Mesothelial cell of epicardium (in vitro differentiated cells): ENCODE measurements around the gene LAMA2. TPM values are rescaled to one million over a fixed set of nuclear protein-coding genes. Genes with fewer than 3 reads are reported as not detected.

Source experiments
- DNase-seq, 2 experiments: peaks; one replicate each; pipeline ENCODE4 v3.0.0; 2021; ENCODE audit warnings: low spot score in 2 of 2; ENCODE audit not compliant: unreplicated experiment in 2 of 2
- H3K27ac Mint-ChIP-seq: 2 replicates; pipeline ENCODE4 v1.8.0; 2021; ENCODE audit warnings: mixed read lengths
- H3K27me3 Mint-ChIP-seq: 2 replicates; pipeline ENCODE4 v1.8.0; 2021; ENCODE audit warnings: low read depth, mixed read lengths
- H3K36me3 Mint-ChIP-seq: 2 replicates; pipeline ENCODE4 v1.8.0; 2021; ENCODE audit warnings: mixed read lengths
- H3K4me1 Mint-ChIP-seq: 2 replicates; pipeline ENCODE4 v1.8.0; 2021; ENCODE audit warnings: mixed read lengths
- H3K4me3 Mint-ChIP-seq: 2 replicates; pipeline ENCODE4 v1.8.0; 2021; ENCODE audit warnings: mild to moderate bottlenecking, moderate library complexity, mixed read lengths
- H3K9me3 Mint-ChIP-seq: 2 replicates; pipeline ENCODE4 v1.8.0; 2021; ENCODE audit warnings: mixed read lengths
- total RNA-seq: library from RNA; stranded (reverse); gene quantifications from 3 replicates; pipeline ENCODE4 v1.2.1, GENCODE V29; 2021
- TF ChIP-seq, protein P1 (sequence below): fragments of 200-600 bp; sonication (generic); IDR thresholded peaks from one replicate; pipeline ENCODE4 v1.5.0; 2021; ENCODE audit warnings: antibody characterized with exemption; ENCODE audit not compliant: unreplicated experiment

LAMA2 gene
- total RNA-seq, 1 donor from 2014 or later = 63.2 TPM

- no peaks in the 10 kb centered on the region for H3K9me3 Mint-ChIP-seq
- no peaks in the 10 kb centered on the region for H3K36me3 Mint-ChIP-seq
- no peak overlapping the region for H3K27ac Mint-ChIP-seq
- H3K4me3 Mint-ChIP-seq = no peak overlapping the region
- peaks cover 2% of the 10 kb centered on the region for H3K4me1 Mint-ChIP-seq
- TF ChIP-seq, protein P1, sequence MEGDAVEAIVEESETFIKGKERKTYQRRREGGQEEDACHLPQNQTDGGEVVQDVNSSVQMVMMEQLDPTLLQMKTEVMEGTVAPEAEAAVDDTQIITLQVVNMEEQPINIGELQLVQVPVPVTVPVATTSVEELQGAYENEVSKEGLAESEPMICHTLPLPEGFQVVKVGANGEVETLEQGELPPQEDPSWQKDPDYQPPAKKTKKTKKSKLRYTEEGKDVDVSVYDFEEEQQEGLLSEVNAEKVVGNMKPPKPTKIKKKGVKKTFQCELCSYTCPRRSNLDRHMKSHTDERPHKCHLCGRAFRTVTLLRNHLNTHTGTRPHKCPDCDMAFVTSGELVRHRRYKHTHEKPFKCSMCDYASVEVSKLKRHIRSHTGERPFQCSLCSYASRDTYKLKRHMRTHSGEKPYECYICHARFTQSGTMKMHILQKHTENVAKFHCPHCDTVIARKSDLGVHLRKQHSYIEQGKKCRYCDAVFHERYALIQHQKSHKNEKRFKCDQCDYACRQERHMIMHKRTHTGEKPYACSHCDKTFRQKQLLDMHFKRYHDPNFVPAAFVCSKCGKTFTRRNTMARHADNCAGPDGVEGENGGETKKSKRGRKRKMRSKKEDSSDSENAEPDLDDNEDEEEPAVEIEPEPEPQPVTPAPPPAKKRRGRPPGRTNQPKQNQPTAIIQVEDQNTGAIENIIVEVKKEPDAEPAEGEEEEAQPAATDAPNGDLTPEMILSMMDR = no peak
- no peak for DNase-seq
- no peaks in the 10 kb centered on the region for H3K27me3 Mint-ChIP-seq
Measured at GRCh38 chr6:129120856-129121638, 238.1 kb downstream of the LAMA2 start.

DNA sequence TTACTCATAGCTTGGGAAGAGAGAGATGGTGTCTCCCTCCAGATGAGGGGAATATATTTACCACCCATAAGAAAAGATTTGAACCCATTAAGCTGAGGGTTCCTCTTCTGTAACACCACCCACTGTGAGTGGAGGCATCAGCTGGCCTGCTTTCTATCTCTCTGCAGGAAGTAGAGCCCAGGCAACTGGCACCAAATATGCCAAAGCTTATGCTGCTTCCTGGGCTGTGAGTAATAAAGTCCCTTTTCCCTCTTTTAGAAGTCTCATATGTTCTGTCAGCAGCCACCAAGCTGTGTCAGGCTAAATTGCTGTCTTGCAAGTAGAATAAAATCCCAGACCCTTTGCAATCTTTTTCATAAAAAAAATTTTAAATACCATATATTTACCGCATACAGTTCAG is 241.4 kb downstream of the LAMA2 start:
- no peaks in the 10 kb centered on the region for H3K4me1 Mint-ChIP-seq
- no peaks in the 10 kb centered on the region for H3K27me3 Mint-ChIP-seq
- TF ChIP-seq, protein P1 = no peak
- H3K27ac Mint-ChIP-seq = no peak overlapping the region
- no peaks in the 10 kb centered on the region for H3K9me3 Mint-ChIP-seq
- no peak for DNase-seq
- no peak overlapping the region for H3K4me3 Mint-ChIP-seq
- H3K36me3 Mint-ChIP-seq = no peaks in the 10 kb centered on the region

GRCh38 chr6:129130106-129130505 is 247.2 kb downstream of the LAMA2 start:
- no peak overlapping the region for H3K27ac Mint-ChIP-seq
- peaks cover 14% of the 10 kb centered on the region for H3K4me1 Mint-ChIP-seq
- H3K4me3 Mint-ChIP-seq = no peak overlapping the region
- H3K36me3 Mint-ChIP-seq = no peaks in the 10 kb centered on the region
- no peaks in the 10 kb centered on the region for H3K27me3 Mint-ChIP-seq
- no peaks in the 10 kb centered on the region for H3K9me3 Mint-ChIP-seq
- no peak for DNase-seq
- TF ChIP-seq, protein P1 = no peak

GRCh38 chr6:129130959-129131681 is 248.2 kb downstream of the LAMA2 start:
- Mint-ChIP-seq H3K4me3 (no peak overlapping the region), H3K27me3 (no peaks in the 10 kb centered on the region), H3K9me3 (no peaks in the 10 kb centered on the region), H3K36me3 (no peaks in the 10 kb centered on the region), H3K4me1 (peaks cover 14% of the 10 kb centered on the region), H3K27ac (no peak overlapping the region)
- DNase-seq = no peak
- TF ChIP-seq, protein P1 = no peak

DNA sequence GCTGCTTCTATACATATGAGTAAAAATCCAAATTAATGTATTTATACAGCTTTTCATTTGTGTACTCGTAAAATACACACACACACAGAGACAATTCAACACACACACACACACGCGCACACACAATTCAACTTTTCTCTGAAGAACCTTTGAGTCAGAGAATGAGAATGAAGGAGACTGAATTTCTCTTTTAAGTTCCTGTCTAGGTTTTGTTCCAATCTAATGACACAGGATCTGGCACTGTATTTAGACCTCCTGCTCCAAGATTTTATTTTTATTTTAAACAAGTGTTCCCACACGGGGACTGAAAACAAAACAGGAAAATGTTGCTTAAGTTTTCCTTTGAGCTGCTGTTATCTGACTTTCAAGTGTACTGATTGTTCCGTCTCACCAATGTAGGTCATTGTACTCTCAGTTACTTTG is 250.8 kb downstream of the LAMA2 start:
- DNase-seq = no peak
- H3K36me3 Mint-ChIP-seq = no peaks in the 10 kb centered on the region
- TF ChIP-seq, protein P1 = no peak
- H3K27ac Mint-ChIP-seq = no peak overlapping the region
- H3K4me1 Mint-ChIP-seq = peaks cover 14% of the 10 kb centered on the region
- no peaks in the 10 kb centered on the region for H3K27me3 Mint-ChIP-seq
- no peaks in the 10 kb centered on the region for H3K9me3 Mint-ChIP-seq
- no peak overlapping the region for H3K4me3 Mint-ChIP-seq
